GM19239 (cell line): ENCODE results near the gene FKBP1B.

Source experiments
- DNase-seq: peaks from one replicate; pipeline ENCODE4 v3.0.0; 2011; ENCODE audit warnings: low spot score; ENCODE audit not compliant: insufficient read length
- FAIRE-seq: peaks from 2 replicates; lab custom pipeline; 2011; peaks lifted over from hg19 to GRCh38; lab: Jason Lieb, UNC

The FKBP1B gene

GRCh38 chr2:24054366-24055010 is 4.9 kb downstream of the FKBP1B start:
- DNase-seq = no peak
- FAIRE-seq = no peak

- DNase-seq (no peak), FAIRE-seq (no peak)
Observed at GRCh38 chr2:24055750-24056149, 6.2 kb downstream of the FKBP1B start.

DNA sequence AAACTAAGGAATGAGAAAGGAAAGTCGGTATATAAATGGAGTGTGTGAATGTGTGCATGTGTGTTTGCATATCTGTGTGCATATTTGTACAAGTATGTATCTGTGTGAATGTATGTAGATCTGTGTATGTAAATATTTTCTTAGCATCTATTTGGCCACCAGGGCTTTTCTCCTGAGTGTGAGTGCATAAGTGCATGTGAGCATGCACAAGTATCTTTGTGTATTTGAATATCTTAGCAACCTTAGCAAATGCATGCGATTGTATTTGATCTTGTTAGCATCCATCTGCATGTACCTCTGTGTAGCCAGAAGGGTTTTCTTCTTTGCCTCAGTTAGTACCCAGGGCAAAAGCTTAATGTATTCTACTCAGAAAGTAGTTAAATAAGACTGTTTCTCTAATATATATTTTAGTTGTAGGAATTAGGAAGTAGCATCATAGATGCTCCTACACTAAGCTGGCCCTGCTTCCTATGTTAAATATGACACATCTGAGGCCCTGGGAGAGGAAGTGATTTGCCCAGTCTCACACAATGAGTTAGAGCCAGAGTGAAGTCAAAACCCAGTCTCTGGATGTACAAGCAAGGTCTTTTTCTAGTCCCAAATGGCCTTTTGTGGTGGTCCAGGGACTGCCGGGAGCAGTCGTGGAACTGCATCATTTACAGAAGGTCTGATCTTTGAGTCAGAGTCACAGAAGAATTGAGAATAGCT is 9.2 kb downstream of the FKBP1B start:
- FAIRE-seq (peak; percentile 28), DNase-seq (no peak)

DNA sequence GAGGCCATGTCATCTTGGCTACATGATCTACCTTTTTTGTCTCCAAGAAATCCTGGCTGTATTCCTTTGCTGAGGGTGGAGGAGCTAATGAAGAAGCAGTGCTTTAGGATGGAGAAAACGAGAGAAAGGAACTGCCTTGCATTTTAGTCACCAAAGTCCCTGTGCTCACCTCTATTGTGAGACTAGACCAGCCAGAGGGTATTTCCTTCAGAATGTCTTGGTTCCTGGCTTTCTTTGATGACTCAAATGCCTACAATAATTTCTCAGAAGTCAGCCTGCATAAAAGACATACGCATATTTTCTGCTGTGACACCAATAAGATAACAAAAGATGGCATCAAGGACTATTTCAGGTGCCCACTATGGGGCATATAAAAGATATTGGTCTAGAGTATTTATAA is 15.8 kb downstream of the FKBP1B start:
- DNase-seq = no peak
- FAIRE-seq = no peak

DNA sequence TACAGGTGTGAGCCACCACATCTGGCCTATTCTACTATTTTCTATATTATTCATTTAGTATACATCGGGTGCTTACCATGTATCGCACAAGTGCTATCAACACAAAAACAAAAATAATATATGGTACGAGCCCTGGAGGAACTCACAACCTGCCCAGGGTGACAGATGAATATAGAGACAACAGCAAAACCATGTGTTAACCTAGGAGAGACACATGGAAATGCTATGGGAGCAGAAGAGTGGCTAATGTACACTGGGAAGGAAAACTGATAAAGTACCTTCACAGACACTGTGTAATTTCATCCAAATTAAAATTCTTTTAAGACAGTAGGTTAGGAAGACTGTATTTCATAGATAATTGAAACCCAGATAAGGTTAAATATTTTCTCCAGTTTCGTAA is 22.7 kb downstream of the FKBP1B start:
- DNase-seq = no peak
- no peak for FAIRE-seq

GRCh38 chr2:24073816-24074215 is 24.3 kb downstream of the FKBP1B start:
- no peak for DNase-seq
- no peak for FAIRE-seq

DNA sequence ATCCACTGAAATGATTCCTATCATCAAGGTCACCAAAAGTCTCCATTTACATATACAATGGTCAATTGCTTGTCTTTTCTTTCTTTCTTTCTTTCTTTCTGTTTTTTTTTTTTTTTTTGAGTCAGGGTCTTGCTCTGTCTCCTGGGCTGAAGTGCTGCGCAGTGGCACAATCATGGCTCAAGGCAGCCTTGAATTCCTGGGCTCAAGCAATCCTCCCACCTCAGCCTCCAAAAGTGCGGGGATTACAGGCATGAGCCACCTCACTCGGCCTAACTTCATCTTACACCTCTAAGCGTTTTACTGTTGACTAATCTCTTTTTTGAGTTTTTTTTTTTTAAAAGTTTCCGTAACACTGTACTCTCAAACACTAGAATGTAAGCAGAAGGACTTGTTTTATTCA is 25.7 kb downstream of the FKBP1B start:
- no peak for FAIRE-seq

DNA sequence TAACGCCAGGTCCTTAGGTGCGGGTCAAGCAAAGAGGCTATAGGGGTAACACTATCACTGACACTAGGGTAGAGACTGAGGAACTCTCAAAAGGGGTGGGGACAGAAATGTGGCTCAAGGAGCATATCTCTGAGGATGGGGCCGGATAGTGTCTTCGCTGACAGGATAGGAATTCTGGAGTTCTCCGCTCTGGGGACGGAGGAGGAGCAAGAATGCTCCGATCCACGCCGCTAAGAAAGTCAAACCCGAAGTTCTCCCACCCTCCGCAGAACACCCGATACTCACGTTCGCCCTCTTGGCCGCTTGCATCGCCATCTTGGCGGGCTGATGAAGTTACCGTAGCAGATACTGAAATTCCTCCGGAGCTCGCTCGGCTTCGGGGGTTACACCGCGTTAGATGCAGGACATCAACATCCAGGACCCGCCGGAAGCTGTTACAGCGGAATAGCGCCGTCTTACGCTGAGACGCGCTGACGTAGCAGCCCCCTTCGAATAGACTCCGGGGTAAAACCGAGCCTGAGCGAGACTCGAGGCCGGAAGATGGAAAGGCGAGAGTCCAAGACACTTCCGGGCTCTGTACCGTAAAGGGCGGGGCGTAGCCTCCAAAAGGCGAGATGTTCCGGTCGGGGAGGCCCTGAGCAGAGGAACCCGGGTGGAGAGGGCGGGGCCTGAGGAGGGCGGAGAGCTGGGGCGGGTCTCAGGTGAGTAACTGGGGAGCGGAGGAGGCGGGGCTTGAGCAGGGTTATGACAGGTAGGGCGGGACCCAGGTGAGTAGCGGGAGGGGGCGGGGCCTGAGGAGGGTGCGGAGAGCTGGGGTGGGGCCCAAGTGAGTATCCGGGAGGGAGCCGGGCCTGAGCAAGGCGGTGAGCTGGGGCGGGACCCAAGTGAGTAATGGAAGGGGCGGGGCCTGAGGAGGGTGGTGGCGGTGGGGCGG is 26.6 kb downstream of the FKBP1B start, which contains the start of gene SF3B6:
SF3B6 (minus strand) TSS at position 412 of the 934 bp plus-strand sequence; CDS start at position 315, 97 bp downstream.
- DNase-seq = peak; percentile 89
- FAIRE-seq = peak; percentile 99

More for the DNA sequence above, 25.7 kb downstream of the FKBP1B start:
- DNase-seq = no peak

GRCh38 chr2:24076849-24077534 is 27.5 kb downstream of the FKBP1B start:
- DNase-seq = no peak
- FAIRE-seq = no peak

DNA sequence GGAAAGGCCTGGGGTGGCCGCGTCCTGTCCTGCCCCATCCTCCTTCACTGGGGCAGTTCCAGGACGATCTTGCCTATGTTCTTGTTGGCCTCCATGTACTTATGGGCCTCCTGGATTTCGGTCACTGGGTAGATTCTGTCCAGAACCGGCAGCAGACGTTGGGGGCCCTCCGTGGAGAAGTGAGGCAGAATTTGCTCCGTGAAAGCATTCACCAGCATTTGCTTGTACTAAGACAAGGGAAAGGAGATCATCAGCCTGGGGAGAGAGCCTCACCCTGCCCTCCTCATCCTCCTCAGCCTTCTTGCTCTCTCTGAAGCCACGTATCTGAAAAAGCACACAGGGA is 28.0 kb downstream of the FKBP1B start:
- DNase-seq (no peak), FAIRE-seq (no peak)

- no peak for FAIRE-seq
- no peak for DNase-seq
Observed at GRCh38 chr2:24077879-24078278, 28.3 kb downstream of the FKBP1B start.

- DNase-seq = no peak
- no peak for FAIRE-seq
Observed at GRCh38 chr2:24080701-24081100, 31.2 kb downstream of the FKBP1B start.

DNA sequence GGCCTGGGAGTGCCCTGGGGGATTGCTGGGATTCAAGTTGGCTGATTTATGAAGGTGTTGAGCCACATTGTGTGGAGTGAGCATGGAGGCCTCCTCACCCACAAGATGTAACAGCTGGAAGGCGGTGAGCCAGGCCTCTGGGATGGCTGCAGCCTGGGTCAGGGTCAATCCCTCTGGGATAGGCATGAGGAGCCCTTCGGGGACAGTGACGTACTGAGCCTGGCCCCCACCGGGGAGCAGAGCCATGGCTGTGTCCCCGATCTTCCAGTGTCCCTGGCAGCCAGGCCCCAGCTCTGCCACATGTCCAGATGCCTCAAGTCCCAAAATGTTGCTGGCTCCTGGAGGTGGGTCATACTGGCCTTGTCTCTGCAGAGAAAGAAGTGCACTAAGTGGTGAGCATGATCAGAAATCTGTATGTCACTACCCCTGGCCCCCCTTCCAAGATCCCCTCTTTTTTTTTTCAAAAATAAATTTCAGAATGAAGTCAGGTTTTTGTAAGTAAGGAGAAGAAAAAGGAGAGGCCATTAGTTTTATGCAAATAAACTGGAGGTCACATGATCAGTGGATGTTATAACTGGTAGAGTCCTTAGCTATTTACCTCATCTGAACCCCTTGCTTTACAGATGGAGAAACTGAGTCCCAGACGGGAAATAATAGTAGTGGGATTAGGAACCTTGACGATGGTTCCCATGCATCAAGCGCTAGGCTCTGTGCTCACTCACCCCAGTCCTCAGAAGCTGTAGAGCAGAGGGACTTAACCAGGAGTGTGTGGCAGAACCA is 33.4 kb downstream of the FKBP1B start:
- no peak for DNase-seq
- no peak for FAIRE-seq

GRCh38 chr2:24083567-24084385 is 34.2 kb downstream of the FKBP1B start:
- FAIRE-seq = peak; percentile 64
- peak; percentile 62 for DNase-seq

DNA sequence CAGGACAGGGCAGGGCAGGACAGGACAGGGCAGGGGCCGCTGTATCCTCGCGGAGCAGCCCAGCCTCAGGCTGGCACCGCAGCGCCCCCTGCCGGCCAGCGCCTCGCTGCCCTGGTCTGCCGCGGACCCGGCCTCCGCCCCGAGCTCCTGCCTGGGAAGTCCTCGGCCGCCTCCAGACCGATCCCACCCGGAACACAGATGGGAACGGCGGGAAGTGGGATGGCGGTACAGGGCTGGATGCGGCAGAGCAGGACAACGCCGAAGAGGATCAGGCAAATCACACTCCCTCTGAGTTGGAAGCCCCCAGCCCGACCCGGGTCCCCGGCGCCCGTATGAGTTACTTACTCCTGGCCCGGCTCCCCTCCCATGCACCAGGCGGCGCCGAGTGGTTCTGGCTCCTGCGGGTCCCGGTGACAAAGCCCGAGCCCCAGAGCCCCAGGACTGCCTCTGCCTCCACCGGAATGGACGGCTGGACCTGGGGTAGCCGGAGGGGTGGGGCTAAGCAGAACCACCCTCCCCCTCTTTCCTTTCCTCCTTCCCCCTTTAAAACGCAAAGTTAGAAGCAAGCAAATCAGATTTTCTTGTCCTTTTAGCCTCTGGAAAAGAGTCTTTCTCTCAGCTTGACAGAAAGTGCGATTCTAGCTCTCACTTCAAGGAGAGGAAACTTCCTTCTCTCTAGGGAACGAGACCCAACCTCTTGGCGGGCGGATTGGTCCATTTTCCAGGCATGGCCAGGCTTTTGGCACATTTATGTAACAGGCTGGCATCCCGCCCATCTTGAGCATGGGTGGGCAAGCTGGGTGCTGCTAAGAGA is 35.1 kb downstream of the FKBP1B start, which contains the start of gene TP53I3:
TP53I3 (minus strand) TSS at position 449 of the 814 bp plus-strand sequence. CDS start 508 bp downstream, outside the sequence.
- DNase-seq = peak; percentile 86
- peak; percentile 79 for FAIRE-seq

GRCh38 chr2:24085200-24085489 is 35.6 kb downstream of the FKBP1B start:
- no peak for DNase-seq
- FAIRE-seq = no peak

GRCh38 chr2:24086241-24086640 is 36.7 kb downstream of the FKBP1B start:
- DNase-seq (no peak), FAIRE-seq (no peak)

GRCh38 chr2:24087032-24087431 is 37.5 kb downstream of the FKBP1B start:
- FAIRE-seq = no peak
- DNase-seq = no peak
